ENCODE data around the gene ITPKB.

The ITPKB gene

GRCh38 chr1:226656601-226657277 is 82.3 kb downstream of the ITPKB start:
- TF ChIP-seq EZH2 (IDR thresholded peaks at IDR 0.05; ENCODE audit: borderline replicate concordance, low read depth, low read length, severe bottlenecking) (no peak), CTCF (IDR thresholded peaks at IDR 0.05; ENCODE audit: borderline replicate concordance, extremely low read depth, low read length, poor library complexity, severe bottlenecking) (no peak)
- Histone ChIP-seq H3K9ac (ENCODE audit: low read depth, low read length) (peak overlapping the region; percentile 49; the same call in 1 of the 2 replicates), H3K27ac (ENCODE audit: low read length) (peak overlapping the region; percentile 11), H3K27me3 (ENCODE audit: insufficient read depth, low read length, poor library complexity) (no peaks in the 10 kb centered on the region), H3K79me2 (ENCODE audit: insufficient read depth, low read length) (peaks cover 56% of the 10 kb centered on the region), H4K20me1 (ENCODE audit: insufficient read depth, low read length) (peaks cover 24% of the 10 kb centered on the region), H2AFZ (ENCODE audit: low read depth, low read length) (no peak overlapping the region), H3K4me2 (ENCODE audit: insufficient read depth, low read length) (no peak overlapping the region), H3K36me3 (ENCODE audit: insufficient read depth, low read length) (peaks cover 13% of the 10 kb centered on the region; the same call in 1 of the 2 replicates), H3K4me3 (ENCODE audit: low read depth in 1 of 2, low read length in 2 of 2) (no peak overlapping the region), H3K9me3 (ENCODE audit: insufficient read depth, low read length, severe bottlenecking) (no peaks in the 10 kb centered on the region), H3K4me1 (ENCODE audit: insufficient read depth, low read length) (peaks cover 83% of the 10 kb centered on the region)
- ATAC-seq (ENCODE audit: insufficient read depth, low read depth) (no peak), DNase-seq (no peak)

- Histone ChIP-seq H3K4me3 (ENCODE audit: low read depth in 1 of 2, low read length in 2 of 2) (no peak overlapping the region; a peak in 1 of 4 replicates), H3K27ac (ENCODE audit: low read length) (no peak overlapping the region; the same call in none of the 2 replicates), H3K27me3 (ENCODE audit: insufficient read depth, low read length, poor library complexity) (no peaks in the 10 kb centered on the region), H4K20me1 (ENCODE audit: insufficient read depth, low read length) (peaks cover 24% of the 10 kb centered on the region), H3K9me3 (ENCODE audit: insufficient read depth, low read length, severe bottlenecking) (no peaks in the 10 kb centered on the region), H3K36me3 (ENCODE audit: insufficient read depth, low read length) (peaks cover 8% of the 10 kb centered on the region; the same call in 1 of the 2 replicates), H3K79me2 (ENCODE audit: insufficient read depth, low read length) (peaks cover 53% of the 10 kb centered on the region), H3K9ac (ENCODE audit: low read depth, low read length) (peak overlapping the region; percentile 49; the same call in 1 of the 2 replicates), H3K4me2 (ENCODE audit: insufficient read depth, low read length) (peak overlapping the region; percentile 68; the same call in 1 of the 2 replicates), H2AFZ (ENCODE audit: low read depth, low read length) (no peak overlapping the region), H3K4me1 (ENCODE audit: insufficient read depth, low read length) (peaks cover 82% of the 10 kb centered on the region)
- DNase-seq = no peak
- TF ChIP-seq EZH2 (IDR thresholded peaks at IDR 0.05; ENCODE audit: borderline replicate concordance, low read depth, low read length, severe bottlenecking) (no peak), CTCF (IDR thresholded peaks at IDR 0.05; ENCODE audit: borderline replicate concordance, extremely low read depth, low read length, poor library complexity, severe bottlenecking) (no peak)
- ATAC-seq (ENCODE audit: insufficient read depth, low read depth) = no peak
Observed at GRCh38 chr1:226656201-226656600, 82.9 kb downstream of the ITPKB start.

- Histone ChIP-seq H3K27ac (ENCODE audit: low read length) (no peak overlapping the region; the same call in none of the 2 replicates), H3K36me3 (ENCODE audit: insufficient read depth, low read length) (0 out of 2 replicates have a peak, but pooled peaks cover 6% of the 10 kb centered on the region), H3K4me2 (ENCODE audit: insufficient read depth, low read length) (peak overlapping the region; percentile 68), H2AFZ (ENCODE audit: low read depth, low read length) (no peak overlapping the region), H3K4me3 (ENCODE audit: low read depth in 1 of 2, low read length in 2 of 2) (peak overlapping the region in 1 of 2 experiments; percentile 41; a peak in 2 of 4 replicates), H3K27me3 (ENCODE audit: insufficient read depth, low read length, poor library complexity) (no peaks in the 10 kb centered on the region), H3K9me3 (ENCODE audit: insufficient read depth, low read length, severe bottlenecking) (no peaks in the 10 kb centered on the region), H3K79me2 (ENCODE audit: insufficient read depth, low read length) (peaks cover 49% of the 10 kb centered on the region), H3K4me1 (ENCODE audit: insufficient read depth, low read length) (peaks cover 76% of the 10 kb centered on the region), H4K20me1 (ENCODE audit: insufficient read depth, low read length) (peaks cover 23% of the 10 kb centered on the region), H3K9ac (ENCODE audit: low read depth, low read length) (peak overlapping the region; percentile 49)
- TF ChIP-seq EZH2 (IDR thresholded peaks at IDR 0.05; ENCODE audit: borderline replicate concordance, low read depth, low read length, severe bottlenecking) (no peak), CTCF (IDR thresholded peaks at IDR 0.05; ENCODE audit: borderline replicate concordance, extremely low read depth, low read length, poor library complexity, severe bottlenecking) (no peak)
- DNase-seq = peak; percentile 42
- ATAC-seq (ENCODE audit: insufficient read depth, low read depth) = no peak
Observed at GRCh38 chr1:226655251-226656163, 83.6 kb downstream of the ITPKB start.

Measured in DND-41 (cell line).